ENCODE data around the gene DMRTA1.
"Not testable (repeated sequence)": the region's sequence is repeated elsewhere in the genome, so short reads cannot be mapped to it uniquely, and the experiment has no call there.

DMRTA1 gene

GRCh38 chr9:22446589-22446949, at the start of gene DMRTA1:
Gene DMRTA1 (plus strand): TSS chr9:22446824. CDS start chr9:22447066, 242 bp downstream.
- peak; percentile 6 for DNase-seq

GRCh38 chr9:22401671-22402070, 45.0 kb upstream of the DMRTA1 start:
- DNase-seq: no peak

GRCh38 chr9:22405869-22406659, 40.6 kb upstream of the DMRTA1 start:
- DNase-seq: no peak

- no peak for DNase-seq
Observed at GRCh38 chr9:22413884-22414283, 32.7 kb upstream of the DMRTA1 start.

GRCh38 chr9:22415941-22416691, 30.5 kb upstream of the DMRTA1 start:
- no peak for DNase-seq

- no peak for DNase-seq
Observed at GRCh38 chr9:22416692-22417060, 29.9 kb upstream of the DMRTA1 start.

- no peak for DNase-seq
Observed at GRCh38 chr9:22423566-22423965, 23.1 kb upstream of the DMRTA1 start.

- no peak for DNase-seq
Observed at GRCh38 chr9:22424616-22425015, 22.0 kb upstream of the DMRTA1 start.

- no peak for DNase-seq
Observed at GRCh38 chr9:22425551-22425950, 21.1 kb upstream of the DMRTA1 start.

GRCh38 chr9:22427226-22427880, 19.3 kb upstream of the DMRTA1 start:
- no peak for DNase-seq

GRCh38 chr9:22433691-22434090, 12.9 kb upstream of the DMRTA1 start:
- no peak for DNase-seq

- DNase-seq: not testable (repeated sequence)
Observed at GRCh38 chr9:22435252-22435651, 11.4 kb upstream of the DMRTA1 start.

- DNase-seq: not testable (repeated sequence)
Observed at GRCh38 chr9:22437461-22438067, 9.1 kb upstream of the DMRTA1 start.

- no peak for DNase-seq
Observed at GRCh38 chr9:22440841-22441240, 5.8 kb upstream of the DMRTA1 start.

- DNase-seq: peak; percentile 32
Observed at GRCh38 chr9:22446950-22447617, 460 bp downstream of the DMRTA1 start.

GRCh38 chr9:22447618-22448305, 1.1 kb downstream of the DMRTA1 start:
- DNase-seq: no peak

- no peak for DNase-seq
Observed at GRCh38 chr9:22449719-22450118, 3.1 kb downstream of the DMRTA1 start.

- peak; percentile 51 for DNase-seq
Observed at GRCh38 chr9:22452415-22453010, 5.9 kb downstream of the DMRTA1 start.

- no peak for DNase-seq
Observed at GRCh38 chr9:22454016-22454415, 7.4 kb downstream of the DMRTA1 start.

GRCh38 chr9:22455181-22455580, 8.6 kb downstream of the DMRTA1 start:
- no peak for DNase-seq

- no peak for DNase-seq
Observed at GRCh38 chr9:22457448-22457847, 10.8 kb downstream of the DMRTA1 start.

- no peak for DNase-seq
Observed at GRCh38 chr9:22463205-22463604, 16.6 kb downstream of the DMRTA1 start.

Data from CD4-positive, alpha-beta T cell treated with Interleukin-12 subunit alpha and Interleukin-12 subunit beta, for 1 hour (primary cell).